ENCODE data around the gene RMI1.
A peak's percentile ranks its signal among the peaks of the same experiment; 100 is the strongest.
"Not testable (repeated sequence)": the region's sequence is repeated elsewhere in the genome, so short reads cannot be mapped to it uniquely, and the experiment has no call there.

RMI1 gene

GRCh38 chr9:83980395-83981125 lies at the start of gene RMI1:
RMI1 (plus strand) TSS chr9:83980805; CDS start chr9:84000987, 20,182 bp downstream.
- DNase-seq, result peak; percentile 100

GRCh38 chr9:83930881-83931280 lies 49.7 kb upstream of the RMI1 start:
- DNase-seq, result no peak

DNA sequence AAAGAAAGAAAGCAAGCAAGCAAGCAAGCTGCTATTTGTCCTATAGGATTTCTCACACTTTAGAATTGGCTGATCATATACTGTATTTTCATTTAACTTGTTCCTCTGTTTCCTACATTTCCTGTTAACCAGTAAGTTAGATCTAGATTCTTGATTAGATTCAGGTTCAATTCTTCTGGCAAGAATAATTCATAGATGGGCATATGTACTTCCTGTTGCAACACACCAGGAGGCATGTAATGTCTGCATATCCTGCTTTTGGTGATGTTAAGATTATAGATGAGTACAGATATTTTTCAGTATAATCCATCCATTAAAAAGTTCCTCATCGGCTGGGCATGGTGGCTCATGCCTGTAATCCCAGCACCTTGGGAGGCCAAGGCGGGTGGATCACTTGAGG lies 48.6 kb upstream of the RMI1 start:
- no peak for DNase-seq

DNA sequence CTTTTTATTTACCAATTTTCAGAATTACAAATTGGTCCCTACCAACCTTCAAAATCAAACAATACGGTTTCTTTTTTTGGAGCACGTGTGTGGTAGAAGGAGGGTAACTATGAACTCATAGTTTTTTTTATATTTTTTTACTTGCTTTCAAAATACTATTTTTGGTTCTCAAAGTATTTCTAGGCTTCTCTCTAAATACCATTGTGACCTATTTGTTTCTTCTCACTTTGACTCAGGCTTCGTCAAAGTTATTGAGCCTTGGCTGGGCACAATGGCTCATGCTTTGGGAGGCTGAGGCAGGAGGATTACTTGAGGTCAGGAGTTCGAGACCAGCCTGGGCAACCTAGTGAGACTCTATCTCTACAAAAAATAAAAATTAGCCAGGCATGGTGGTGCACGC lies 47.8 kb upstream of the RMI1 start:
- no peak for DNase-seq

GRCh38 chr9:83933790-83934189 lies 46.8 kb upstream of the RMI1 start:
- DNase-seq, result no peak

DNA sequence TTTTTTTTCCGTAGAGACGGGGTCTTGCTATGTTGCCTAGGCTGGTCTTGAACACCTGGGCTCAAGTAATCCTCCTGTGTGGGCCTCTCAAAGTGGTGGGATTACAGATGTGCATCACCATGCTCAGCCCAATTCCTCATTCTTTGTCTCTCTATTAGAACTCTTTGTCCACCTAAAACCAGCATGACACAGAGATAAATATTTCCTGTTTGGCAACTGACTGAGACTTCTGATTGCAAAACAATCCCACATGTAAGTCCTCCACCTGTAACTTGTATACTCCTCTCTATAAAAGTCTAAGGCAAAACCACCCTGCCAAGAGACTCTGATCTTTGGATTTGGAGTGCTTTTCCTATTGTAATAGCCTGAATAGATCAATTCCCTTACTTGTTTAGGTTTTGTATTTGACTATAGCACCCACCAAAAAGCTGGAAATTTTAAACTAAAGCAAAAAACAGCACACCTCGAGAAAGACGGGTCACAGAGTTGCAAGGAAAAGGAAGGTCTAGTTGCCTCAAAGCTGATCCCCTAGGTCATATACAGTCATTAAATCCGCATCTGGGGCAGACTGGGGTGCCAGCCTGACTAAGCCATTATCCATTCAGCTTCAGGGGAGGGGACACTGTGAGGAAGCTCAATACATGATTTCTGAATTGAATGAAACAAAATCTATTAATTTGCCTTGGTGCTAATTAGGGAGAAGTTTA lies 45.9 kb upstream of the RMI1 start:
- no peak for DNase-seq

DNA sequence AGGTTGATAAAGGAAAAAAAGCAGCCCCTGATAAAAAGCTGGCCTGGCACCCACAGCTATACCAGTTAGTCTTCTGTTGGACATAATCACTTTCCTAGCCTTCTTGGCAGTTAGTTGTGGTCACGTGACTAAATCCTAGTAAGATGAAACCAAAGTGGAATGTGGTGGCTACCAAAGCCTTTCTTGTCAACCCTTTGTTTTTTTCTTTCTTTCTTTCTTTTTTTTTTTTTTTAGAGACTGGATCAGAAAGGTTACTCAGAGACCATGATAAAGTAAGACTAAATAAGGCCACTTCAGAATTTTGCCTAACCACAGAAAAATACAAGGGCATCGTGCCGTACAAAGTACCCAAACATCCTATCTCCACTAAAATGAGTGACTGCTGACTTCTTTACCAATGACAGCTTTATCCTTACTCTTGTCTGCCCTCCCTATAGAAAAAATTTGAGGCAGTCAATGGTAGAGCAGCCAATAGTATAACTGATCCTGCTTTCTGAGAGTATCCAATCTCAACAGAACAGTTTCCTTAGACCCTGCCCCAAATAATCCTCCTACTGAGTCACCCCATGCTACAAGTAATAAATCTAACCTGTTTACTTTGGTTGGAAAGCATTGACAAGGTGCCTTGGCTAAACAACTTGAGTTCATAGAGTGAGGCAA lies 45.2 kb upstream of the RMI1 start:
- no peak for DNase-seq

DNA sequence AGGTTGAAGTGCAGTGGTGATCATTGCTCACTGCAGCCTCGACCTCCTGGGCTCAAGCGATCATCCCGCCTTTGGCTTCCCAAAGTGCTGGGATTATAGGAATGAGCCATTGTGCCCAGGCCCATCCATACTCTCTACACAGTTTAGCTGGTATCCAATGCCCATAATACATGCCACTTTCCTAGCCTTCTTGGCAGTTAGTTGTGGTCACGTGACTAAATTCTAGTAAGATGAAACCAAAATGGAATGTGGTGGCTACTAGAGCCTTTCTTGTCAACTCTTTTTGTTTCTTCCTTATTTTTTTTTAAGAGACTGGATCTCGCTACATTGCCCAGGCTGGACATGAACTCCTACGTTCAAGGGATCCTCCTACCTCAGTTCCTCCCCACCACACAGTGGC lies 44.1 kb upstream of the RMI1 start:
- DNase-seq, result no peak

DNA sequence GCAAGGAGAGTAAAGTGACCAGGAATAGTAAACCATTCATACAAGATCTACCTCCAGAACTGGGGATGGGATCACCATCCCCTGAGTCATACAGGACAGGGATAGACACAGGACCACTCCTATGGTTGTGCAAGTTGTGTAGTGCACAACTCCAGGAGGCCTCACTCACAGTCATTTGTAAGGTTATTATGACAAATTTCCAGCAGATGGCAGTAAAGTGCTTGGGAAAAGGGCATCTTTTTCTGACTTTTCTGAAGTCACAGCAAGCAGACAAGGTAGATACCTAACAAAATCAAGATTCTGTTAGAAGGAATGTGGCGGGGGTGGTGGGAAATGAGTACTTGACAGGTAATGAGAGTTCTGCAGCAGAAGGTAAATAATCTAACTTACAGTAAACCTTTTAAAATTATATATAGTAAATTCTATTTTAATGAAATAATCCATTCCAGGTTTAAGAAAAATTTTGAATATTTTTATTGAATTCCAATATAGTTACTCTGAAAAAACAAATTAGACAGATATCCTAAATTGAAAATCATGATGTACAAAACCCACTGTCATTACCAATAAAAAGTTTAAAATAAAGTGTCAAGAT lies 42.6 kb upstream of the RMI1 start:
- DNase-seq, result peak; percentile 10

GRCh38 chr9:83940590-83941303 lies 39.9 kb upstream of the RMI1 start:
- DNase-seq, result no peak

DNA sequence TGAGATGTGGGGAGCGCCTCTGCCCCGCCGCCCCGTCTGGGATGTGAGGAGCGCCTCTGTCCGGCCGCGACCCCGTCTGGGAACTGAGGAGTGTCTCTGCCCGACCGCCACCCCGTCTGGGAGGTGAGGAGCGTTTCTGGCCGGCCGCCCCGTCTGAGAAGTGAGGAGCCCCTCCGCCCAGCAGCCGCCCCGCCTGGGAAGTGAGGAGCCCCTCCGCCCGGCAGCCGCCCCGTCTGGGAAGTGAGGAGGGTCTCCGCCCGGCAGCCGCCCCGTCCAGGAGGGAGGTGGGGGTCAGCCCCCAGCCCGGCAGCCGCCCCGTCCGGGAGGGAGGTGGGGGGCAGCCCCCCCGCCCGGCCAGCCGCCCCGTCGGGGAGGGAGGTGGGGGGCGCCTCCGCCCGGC lies 32.5 kb upstream of the RMI1 start:
- not testable (repeated sequence) for DNase-seq

DNA sequence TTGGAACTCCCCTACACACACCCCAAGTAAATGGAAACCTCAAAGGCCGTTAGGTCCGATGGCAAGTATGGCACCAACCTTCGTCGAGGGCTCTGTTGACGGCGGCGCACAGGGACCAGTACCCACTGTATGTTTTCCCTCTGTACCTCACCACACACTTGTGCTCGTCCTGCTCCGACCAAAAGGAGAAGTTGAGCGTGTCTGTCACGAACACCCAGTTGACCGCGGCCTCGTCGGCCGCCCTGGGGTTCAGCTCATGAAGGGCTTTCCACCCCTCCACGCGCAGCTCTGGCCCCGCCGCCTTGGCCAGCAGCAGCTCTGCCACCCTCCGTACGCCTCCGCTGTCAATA lies 24.5 kb upstream of the RMI1 start:
- DNase-seq, result peak; percentile 48

DNA sequence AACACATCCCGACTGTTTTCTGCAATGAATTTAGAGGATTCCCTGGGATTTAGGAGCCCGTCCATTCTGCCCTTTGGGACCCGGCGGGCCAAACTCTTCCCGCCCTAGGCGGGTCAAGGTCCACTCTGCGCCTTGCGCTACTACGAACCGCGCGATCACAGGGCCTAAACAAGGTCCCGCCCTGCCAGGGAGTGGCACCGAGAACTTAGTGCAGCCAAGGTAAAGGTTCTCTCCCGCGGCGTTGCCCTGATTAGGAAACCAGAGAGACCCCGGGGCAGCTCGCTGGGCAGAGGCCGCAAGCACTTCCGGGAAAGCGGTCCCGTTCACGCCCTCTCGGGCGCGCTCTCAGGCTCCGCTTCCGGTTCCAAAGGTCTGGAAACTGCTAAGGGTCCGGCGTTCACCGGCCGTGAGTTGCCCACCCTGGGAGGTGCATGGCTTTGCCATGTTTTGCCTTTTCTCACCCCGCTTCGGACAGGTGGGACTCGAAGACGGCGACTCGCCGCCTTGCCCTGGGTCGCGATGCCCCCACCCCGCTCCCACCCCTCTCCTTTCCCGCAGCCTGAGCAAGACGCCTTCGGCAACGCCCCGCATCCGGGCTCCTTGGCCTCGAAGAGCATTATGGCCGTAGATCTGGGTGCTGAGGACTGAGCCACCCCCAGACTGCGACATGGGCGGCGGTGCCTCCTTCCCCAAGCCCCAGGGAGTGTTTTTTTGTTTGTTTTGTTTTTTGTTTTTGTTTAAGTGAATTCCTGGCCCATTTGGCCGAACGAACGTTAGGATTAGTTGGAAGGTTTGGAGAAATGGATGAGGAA lies 24.0 kb upstream of the RMI1 start:
- peak; percentile 80 for DNase-seq

DNA sequence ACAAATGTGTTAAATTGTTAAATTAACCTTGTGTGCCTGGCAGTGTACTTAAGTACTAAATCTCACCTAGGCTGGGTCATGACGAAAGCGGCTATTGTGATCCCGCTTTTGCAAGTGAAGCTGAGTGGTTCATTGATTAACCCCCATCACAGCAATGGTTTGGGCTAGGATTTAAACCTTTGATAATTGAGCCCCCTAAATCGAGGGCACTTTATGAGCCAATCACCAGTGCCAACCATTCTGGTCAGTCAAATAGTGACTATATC lies 23.4 kb upstream of the RMI1 start:
- DNase-seq, result no peak

- no peak for DNase-seq
Measured at GRCh38 chr9:83959061-83959460, 21.5 kb upstream of the RMI1 start.

- no peak for DNase-seq
Measured at GRCh38 chr9:83960991-83961390, 19.6 kb upstream of the RMI1 start.

- DNase-seq, result no peak
Measured at GRCh38 chr9:83962165-83962564, 18.4 kb upstream of the RMI1 start.

DNA sequence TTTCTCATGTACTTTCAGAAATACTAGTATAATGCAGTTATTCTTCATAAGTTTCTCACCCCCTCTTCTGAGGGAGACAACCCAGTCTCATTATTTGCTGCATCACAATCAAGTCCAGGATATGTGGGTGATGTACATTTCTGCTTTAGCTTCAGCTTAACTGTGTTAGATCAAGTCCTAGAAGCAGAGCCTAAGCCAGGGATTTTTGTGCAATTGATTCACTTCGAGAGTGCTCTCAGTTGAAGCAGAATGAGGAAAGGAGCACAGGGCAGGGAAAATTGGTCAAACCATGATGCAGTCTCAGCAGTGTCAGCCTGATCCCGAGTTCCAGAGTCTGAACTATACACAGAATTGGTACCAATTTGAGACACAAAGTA lies 15.6 kb upstream of the RMI1 start:
- DNase-seq, result no peak

GRCh38 chr9:83965350-83966208 lies 15.0 kb upstream of the RMI1 start:
- DNase-seq, result no peak

DNA sequence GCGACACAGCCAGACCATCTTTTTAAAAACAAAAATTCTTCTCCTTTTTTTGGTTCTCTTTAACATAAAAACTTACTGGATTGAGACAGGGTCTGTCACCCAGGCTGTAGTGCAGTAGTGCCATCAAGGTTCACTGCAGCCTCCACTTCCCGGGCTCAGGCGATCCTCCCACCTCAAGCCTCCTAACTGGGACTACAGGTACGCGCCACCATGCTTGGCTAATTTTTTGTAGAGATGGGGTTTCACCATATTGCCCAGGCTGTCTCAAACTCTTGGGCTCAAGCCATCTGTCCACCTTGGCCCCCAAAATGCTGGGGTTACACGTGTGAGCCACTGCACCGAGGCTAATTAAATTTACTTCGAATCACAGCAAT lies 14.4 kb upstream of the RMI1 start:
- DNase-seq, result no peak

- DNase-seq, result no peak
Measured at GRCh38 chr9:83967073-83967472, 13.5 kb upstream of the RMI1 start.

DNA sequence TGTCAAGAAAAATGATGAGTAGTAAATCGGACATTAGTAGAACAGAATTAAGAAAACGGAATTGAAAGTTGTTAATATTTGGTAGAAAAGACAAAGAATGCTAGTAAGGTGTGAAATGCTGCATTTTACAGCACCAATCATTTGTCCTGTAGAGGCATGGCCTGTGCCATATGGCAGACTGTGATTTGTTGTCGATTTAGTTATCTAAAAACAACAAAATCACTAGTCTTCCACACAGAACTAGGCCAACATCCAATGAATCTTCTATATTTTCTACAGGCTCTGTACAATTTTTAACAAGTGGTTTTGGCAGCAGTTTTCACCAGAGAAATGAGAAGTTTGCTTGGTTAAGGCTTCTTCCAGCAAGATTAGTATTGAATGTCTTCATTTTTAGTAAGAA lies 11.0 kb upstream of the RMI1 start:
- no peak for DNase-seq

Data from stimulated activated CD4-positive, alpha-beta T cell treated with anti-CD3 and anti-CD28 coated beads, Interleukin-15, amount 100 ng/mL, for 24 hours (primary cell).